ENCODE results near the gene RGPD3. TPM values are rescaled to one million over a fixed set of nuclear protein-coding genes. Genes with fewer than 3 reads are reported as not detected.
"Not testable (repeated sequence)": the region's sequence is repeated elsewhere in the genome, so short reads cannot be mapped to it uniquely, and the experiment has no call there.

The RGPD3 gene
- total and polyA plus RNA-seq, 4 donors, result 0.18 to 0.20 TPM; not detected in 2

- not testable (repeated sequence) for H3K4me1 ChIP-seq (ENCODE audit: control insufficient read depth in 1 of 2, insufficient read depth in 2 of 2, low read length in 2 of 2); H3K27me3 ChIP-seq (ENCODE audit: control insufficient read depth in 1 of 2, insufficient read depth in 2 of 2, low read length in 1 of 2); DNase-seq; H3K4me3 ChIP-seq (ENCODE audit: low read length in 2 of 2); H3K36me3 ChIP-seq (ENCODE audit: control insufficient read depth in 1 of 2, insufficient read depth in 2 of 2, low read length in 1 of 2); H3K27ac ChIP-seq (ENCODE audit: low read depth in 1 of 2, low read length in 2 of 2); H3K9me3 ChIP-seq (ENCODE audit: control insufficient read depth, low read length); ATAC-seq (ENCODE audit: low FRiP score)
- WGBS, 2 donors, result 66 to 71% methylated on average over 10 of the region's 10 CpGs
- intact Hi-C loops (cut with DNase I), result loop anchor here in 1 of 2 donors (10.0 kb wide), 1 partner anchor 357 kb away; no protein-coding TSS in a partner anchor
Measured at GRCh38 chr2:106461882-106462281, 6.3 kb downstream of the RGPD3 start.

- H3K4me3 ChIP-seq (ENCODE audit: low read length in 2 of 2); H3K27ac ChIP-seq (ENCODE audit: low read depth in 1 of 2, low read length in 2 of 2); H3K9me3 ChIP-seq (ENCODE audit: control insufficient read depth, low read length); H3K36me3 ChIP-seq (ENCODE audit: control insufficient read depth in 1 of 2, insufficient read depth in 2 of 2, low read length in 1 of 2); DNase-seq; H3K4me1 ChIP-seq (ENCODE audit: control insufficient read depth in 1 of 2, insufficient read depth in 2 of 2, low read length in 2 of 2); intact Hi-C loops (cut with DNase I); H3K27me3 ChIP-seq (ENCODE audit: control insufficient read depth in 1 of 2, insufficient read depth in 2 of 2, low read length in 1 of 2); ATAC-seq (ENCODE audit: low FRiP score): not testable (repeated sequence)
- 84 to 95% methylated on average over 5 of the region's 5 CpGs for WGBS, 2 donors
Measured at GRCh38 chr2:106390680-106391079, 77.5 kb downstream of the RGPD3 start.

- ATAC-seq (ENCODE audit: low FRiP score); H3K27ac ChIP-seq (ENCODE audit: low read depth in 1 of 2, low read length in 2 of 2); H3K4me1 ChIP-seq (ENCODE audit: control insufficient read depth in 1 of 2, insufficient read depth in 2 of 2, low read length in 2 of 2); intact Hi-C loops (cut with DNase I); DNase-seq; H3K36me3 ChIP-seq (ENCODE audit: control insufficient read depth in 1 of 2, insufficient read depth in 2 of 2, low read length in 1 of 2); H3K9me3 ChIP-seq (ENCODE audit: control insufficient read depth, low read length); H3K4me3 ChIP-seq (ENCODE audit: low read length in 2 of 2); H3K27me3 ChIP-seq (ENCODE audit: control insufficient read depth in 1 of 2, insufficient read depth in 2 of 2, low read length in 1 of 2): not testable (repeated sequence)
- 69 to 70% methylated on average over 7 of the region's 7 CpGs for WGBS, 2 donors
Measured at GRCh38 chr2:106388814-106389410, 79.3 kb downstream of the RGPD3 start.

GRCh38 chr2:106384548-106384947, 83.7 kb downstream of the RGPD3 start:
- H3K9me3 ChIP-seq (ENCODE audit: control insufficient read depth, low read length); H3K27me3 ChIP-seq (ENCODE audit: control insufficient read depth in 1 of 2, insufficient read depth in 2 of 2, low read length in 1 of 2); DNase-seq; H3K27ac ChIP-seq (ENCODE audit: low read depth in 1 of 2, low read length in 2 of 2); H3K36me3 ChIP-seq (ENCODE audit: control insufficient read depth in 1 of 2, insufficient read depth in 2 of 2, low read length in 1 of 2); intact Hi-C loops (cut with DNase I); ATAC-seq (ENCODE audit: low FRiP score); H3K4me1 ChIP-seq (ENCODE audit: control insufficient read depth in 1 of 2, insufficient read depth in 2 of 2, low read length in 2 of 2); H3K4me3 ChIP-seq (ENCODE audit: low read length in 2 of 2): not testable (repeated sequence)
- WGBS, 2 donors, result 86 to 87% methylated on average over 8 of the region's 8 CpGs

- not testable (repeated sequence) for ATAC-seq (ENCODE audit: low FRiP score)
- 91 to 92% methylated on average over 4 of the region's 4 CpGs for WGBS, 2 donors
Measured at GRCh38 chr2:106381867-106382266, 86.3 kb downstream of the RGPD3 start.

GRCh38 chr2:106379567-106379966, 88.6 kb downstream of the RGPD3 start:
- 75 to 91% methylated on average over 3 of the region's 3 CpGs for WGBS, 2 donors
- intact Hi-C loops (cut with DNase I); DNase-seq; H3K4me1 ChIP-seq (ENCODE audit: control insufficient read depth in 1 of 2, insufficient read depth in 2 of 2, low read length in 2 of 2); H3K36me3 ChIP-seq (ENCODE audit: control insufficient read depth in 1 of 2, insufficient read depth in 2 of 2, low read length in 1 of 2); H3K9me3 ChIP-seq (ENCODE audit: control insufficient read depth, low read length); ATAC-seq (ENCODE audit: low FRiP score); H3K27me3 ChIP-seq (ENCODE audit: control insufficient read depth in 1 of 2, insufficient read depth in 2 of 2, low read length in 1 of 2); H3K4me3 ChIP-seq (ENCODE audit: low read length in 2 of 2); H3K27ac ChIP-seq (ENCODE audit: low read depth in 1 of 2, low read length in 2 of 2): not testable (repeated sequence)

More at GRCh38 chr2:106381867-106382266, 86.3 kb downstream of the RGPD3 start:
- H3K27ac ChIP-seq (ENCODE audit: low read depth in 1 of 2, low read length in 2 of 2); H3K4me3 ChIP-seq (ENCODE audit: low read length in 2 of 2); H3K36me3 ChIP-seq (ENCODE audit: control insufficient read depth in 1 of 2, insufficient read depth in 2 of 2, low read length in 1 of 2); intact Hi-C loops (cut with DNase I); H3K27me3 ChIP-seq (ENCODE audit: control insufficient read depth in 1 of 2, insufficient read depth in 2 of 2, low read length in 1 of 2); H3K4me1 ChIP-seq (ENCODE audit: control insufficient read depth in 1 of 2, insufficient read depth in 2 of 2, low read length in 2 of 2); H3K9me3 ChIP-seq (ENCODE audit: control insufficient read depth, low read length); DNase-seq: not testable (repeated sequence)

- 77% methylated on average over 2 of the region's 3 CpGs for WGBS, 2 donors
- H3K9me3 ChIP-seq (ENCODE audit: control insufficient read depth, low read length); intact Hi-C loops (cut with DNase I); H3K27ac ChIP-seq (ENCODE audit: low read depth in 1 of 2, low read length in 2 of 2); H3K36me3 ChIP-seq (ENCODE audit: control insufficient read depth in 1 of 2, insufficient read depth in 2 of 2, low read length in 1 of 2); H3K27me3 ChIP-seq (ENCODE audit: control insufficient read depth in 1 of 2, insufficient read depth in 2 of 2, low read length in 1 of 2); H3K4me1 ChIP-seq (ENCODE audit: control insufficient read depth in 1 of 2, insufficient read depth in 2 of 2, low read length in 2 of 2); H3K4me3 ChIP-seq (ENCODE audit: low read length in 2 of 2); DNase-seq; ATAC-seq (ENCODE audit: low FRiP score): not testable (repeated sequence)
Measured at GRCh38 chr2:106369182-106369581, 99.0 kb downstream of the RGPD3 start.

GRCh38 chr2:106366204-106366885, 101.9 kb downstream of the RGPD3 start:
- ATAC-seq (ENCODE audit: low FRiP score) (no peak), DNase-seq (no peak)
- H3K9me3 ChIP-seq (ENCODE audit: control insufficient read depth, low read length), result no peaks in the 10 kb centered on the region
- 69% methylated on average over 12 of the region's 12 CpGs for WGBS, 2 donors
- no peak overlapping the region for H3K27ac ChIP-seq (ENCODE audit: low read depth in 1 of 2, low read length in 2 of 2)
- H3K4me1 ChIP-seq (ENCODE audit: control insufficient read depth in 1 of 2, insufficient read depth in 2 of 2, low read length in 2 of 2), result no peaks in the 10 kb centered on the region
- H3K27me3 ChIP-seq (ENCODE audit: control insufficient read depth in 1 of 2, insufficient read depth in 2 of 2, low read length in 1 of 2), result no peaks in the 10 kb centered on the region
- no peaks in the 10 kb centered on the region for H3K36me3 ChIP-seq (ENCODE audit: control insufficient read depth in 1 of 2, insufficient read depth in 2 of 2, low read length in 1 of 2)
- no peak overlapping the region for H3K4me3 ChIP-seq (ENCODE audit: low read length in 2 of 2)
- intact Hi-C loops (cut with DNase I), result no loop called here

- Histone ChIP-seq H3K4me1 (ENCODE audit: control insufficient read depth in 1 of 2, insufficient read depth in 2 of 2, low read length in 2 of 2) (no peaks in the 10 kb centered on the region), H3K27ac (ENCODE audit: low read depth in 1 of 2, low read length in 2 of 2) (no peak overlapping the region), H3K36me3 (ENCODE audit: control insufficient read depth in 1 of 2, insufficient read depth in 2 of 2, low read length in 1 of 2) (no peaks in the 10 kb centered on the region), H3K4me3 (ENCODE audit: low read length in 2 of 2) (no peak overlapping the region), H3K9me3 (ENCODE audit: control insufficient read depth, low read length) (no peaks in the 10 kb centered on the region), H3K27me3 (ENCODE audit: control insufficient read depth in 1 of 2, insufficient read depth in 2 of 2, low read length in 1 of 2) (no peaks in the 10 kb centered on the region)
- intact Hi-C loops (cut with DNase I), result no loop called here
- WGBS, 2 donors, result 82 to 85% methylated on average over 2 of the region's 2 CpGs
- no peak for ATAC-seq (ENCODE audit: low FRiP score)
- DNase-seq, result no peak
Measured at GRCh38 chr2:106363791-106364190, 104.4 kb downstream of the RGPD3 start.
